Naive thymus-derived CD4-positive, alpha-beta T cell (primary cell): ENCODE measurements around the gene TMEM108. TPM values are rescaled to one million over a fixed set of nuclear protein-coding genes. Genes with fewer than 3 reads are reported as not detected.

ENCODE experiments used
- ATAC-seq: fragments of 150-1000 bp; cut with Tn5 transposase; 2 replicates; pipeline ENCODE4 v1.10.0; 2021; ENCODE audit warnings: mild to moderate bottlenecking, moderate library complexity
- CTCF ChIA-PET: fragments of 350-600 bp; sonication (Branson Sonifier 250); formaldehyde crosslinking; loops from one replicate; lab custom pipeline; 2021; ENCODE audit warnings: antibody characterized with exemption; lab: Charles Lee
- POLR2A ChIA-PET: fragments of 350-600 bp; sonication (Branson Sonifier 250); formaldehyde crosslinking; loops from one replicate; lab custom pipeline; 2021; ENCODE audit warnings: antibody characterized with exemption, inconsistent platforms; lab: Charles Lee
- DNase-seq, 9 donors: peaks; one replicate each; pipeline versions ENCODE4 v3.0.0 to v3.0.0-alpha.2; 2020 to 2022; ENCODE audit warnings: mixed read lengths in 1 of 9
- H3K27ac ChIP-seq: one replicate; pipeline ENCODE4 v1.7.0; 2013; ENCODE audit warnings: mild to moderate bottlenecking, low read depth, low read length, moderate library complexity
- H3K27me3 ChIP-seq, 2 donors: one replicate each; pipeline ENCODE4 v1.7.0; 2013; ENCODE audit warnings: low read length in 2 of 2, mild to moderate bottlenecking in 2 of 2, moderate library complexity in 2 of 2; ENCODE audit not compliant: control insufficient read depth in 2 of 2, insufficient read depth in 2 of 2
- H3K36me3 ChIP-seq, 3 experiments: 1 replicate in 2 of 3; 2 replicates in 1 of 3; pipeline ENCODE4 v1.7.0; 2013; ENCODE audit warnings: low read length in 3 of 3, mild to moderate bottlenecking in 3 of 3, moderate library complexity in 1 of 3; ENCODE audit not compliant: insufficient read depth in 3 of 3, control insufficient read depth in 2 of 3
- H3K4me1 ChIP-seq, 2 donors: one replicate each; pipeline ENCODE4 v1.7.0; 2013; ENCODE audit warnings: low read length in 2 of 2, mild to moderate bottlenecking in 2 of 2, moderate library complexity in 1 of 2; ENCODE audit not compliant: control insufficient read depth in 2 of 2, insufficient read depth in 2 of 2
- H3K4me3 ChIP-seq: 2 replicates; pipeline ENCODE4 v1.7.0; 2013; ENCODE audit warnings: mild to moderate bottlenecking, low read length
- H3K9me3 ChIP-seq, 3 experiments: 1 replicate in 2 of 3; 2 replicates in 1 of 3; pipeline ENCODE4 v1.7.0; 2013; ENCODE audit warnings: low read length in 3 of 3; ENCODE audit not compliant: control insufficient read depth in 2 of 3
- H3K27ac Mint-ChIP-seq, 9 donors: one replicate each; pipeline ENCODE4 v1.8.0; 2020 to 2022; ENCODE audit warnings: mixed read lengths in 9 of 9, mild to moderate bottlenecking in 8 of 9, moderate library complexity in 5 of 9, inconsistent platforms in 2 of 9
- H3K27me3 Mint-ChIP-seq, 5 donors: one replicate each; pipeline ENCODE4 v1.8.0; 2021 to 2022; ENCODE audit warnings: mixed read lengths in 5 of 5, mild to moderate bottlenecking in 1 of 5
- H3K36me3 Mint-ChIP-seq, 5 donors: one replicate each; pipeline ENCODE4 v1.8.0; 2020 to 2022; ENCODE audit warnings: mixed read lengths in 5 of 5, mild to moderate bottlenecking in 3 of 5, inconsistent platforms in 1 of 5
- H3K4me1 Mint-ChIP-seq, 7 donors: one replicate each; pipeline ENCODE4 v1.8.0; 2020 to 2022; ENCODE audit warnings: mixed read lengths in 7 of 7, mild to moderate bottlenecking in 3 of 7, inconsistent platforms in 1 of 7
- H3K4me3 Mint-ChIP-seq, 10 donors: one replicate each; pipeline ENCODE4 v1.8.0; 2020 to 2022; ENCODE audit warnings: mild to moderate bottlenecking in 10 of 10, mixed read lengths in 10 of 10, moderate library complexity in 6 of 10, inconsistent platforms in 2 of 10
- H3K9me3 Mint-ChIP-seq, 11 donors: one replicate each; pipeline ENCODE4 v1.8.0; 2020 to 2022; ENCODE audit warnings: mixed read lengths in 11 of 11, mild to moderate bottlenecking in 4 of 11, inconsistent platforms in 1 of 11, moderate library complexity in 1 of 11
- intact Hi-C, 2 donors: fragments of 100-400 bp; cut with micrococcal nuclease; formaldehyde crosslinking; loops; one replicate each; pipeline ENCODE4 v1.15.1; 2023
- polyA plus RNA-seq, 2 donors: library from polyadenylated mRNA; unstranded; fragments of 300-500 nt; fragmentation: Illumina TruSeq; gene quantifications; one replicate each; pipeline ENCODE4 v1.2.3, GENCODE V29; 2021
- total RNA-seq, 6 experiments: library from RNA in 5 of 6; stranded (reverse) in 5 of 6; gene quantifications; 1 replicate in 5 of 6; 2 replicates in 1 of 6; pipeline ENCODE4 v1.2.3 and lab custom pipeline; 2021 to 2026

Gene TMEM108
- total and polyA plus RNA-seq, 7 experiments from 2014 or later = not detected

DNA sequence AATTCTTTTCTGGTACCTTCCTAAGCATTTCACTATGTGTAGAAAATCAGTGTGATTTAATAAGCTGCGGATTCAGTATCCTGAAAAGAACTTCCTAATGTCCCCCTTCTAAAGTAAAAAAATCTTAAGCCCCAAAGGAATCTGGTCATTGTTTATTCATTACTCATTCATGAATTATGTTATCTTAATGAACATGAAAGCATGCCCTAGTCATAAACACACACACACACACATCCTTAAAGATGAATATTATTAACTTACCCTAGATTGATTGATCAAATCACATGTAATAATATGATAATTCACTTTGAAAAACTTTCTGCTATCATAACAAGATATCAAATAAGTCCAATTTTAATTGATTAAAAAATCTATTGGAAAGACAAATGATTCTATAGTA, 265.2 kb downstream of the TMEM108 start:
- Histone ChIP-seq H3K27ac (no peak overlapping the region), H3K27me3 (no peaks in the 10 kb centered on the region), H3K9me3 (no peaks in the 10 kb centered on the region), H3K4me3 (no peak overlapping the region), H3K4me1 (no peaks in the 10 kb centered on the region), H3K36me3 (no peaks in the 10 kb centered on the region)
- Mint-ChIP-seq H3K36me3 (no peaks in the 10 kb centered on the region), H3K27me3 (peaks cover 0 to 8% (median 4%) of the 10 kb centered on the region in 5 donors), H3K4me3 (no peak overlapping the region), H3K9me3 (peaks cover 0 to 15% (median 5%) of the 10 kb centered on the region in 11 donors), H3K27ac (no peak overlapping the region), H3K4me1 (no peaks in the 10 kb centered on the region)
- ChIA-PET CTCF (no interaction called here), POLR2A (no interaction called here)
- DNase-seq (no peak), ATAC-seq (no peak)
- intact Hi-C loops = no loop called here

DNA sequence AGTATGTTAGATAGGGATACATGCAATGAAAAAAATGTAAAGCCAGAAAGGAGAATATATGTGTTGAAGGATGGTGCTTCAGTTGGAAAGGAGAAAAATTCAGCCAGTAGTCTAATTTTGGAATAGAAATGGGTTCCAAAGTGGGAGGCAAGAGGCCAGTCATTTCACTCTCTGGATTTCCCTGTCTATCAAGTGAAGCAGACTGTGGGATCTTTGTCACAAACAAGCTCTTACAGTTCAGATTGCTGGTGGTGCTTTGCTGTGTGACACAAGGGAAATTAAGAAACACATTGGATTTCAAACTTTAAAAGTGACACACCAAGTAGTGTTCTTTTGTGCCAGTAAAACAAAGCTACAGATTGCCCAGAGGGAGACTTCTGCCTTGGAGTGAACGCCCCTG, 279.7 kb downstream of the TMEM108 start:
- Histone ChIP-seq H3K36me3 (no peaks in the 10 kb centered on the region), H3K27me3 (no peaks in the 10 kb centered on the region), H3K27ac (no peak overlapping the region), H3K4me1 (no peaks in the 10 kb centered on the region), H3K4me3 (no peak overlapping the region), H3K9me3 (peaks cover 0 to 3% (median 0%) of the 10 kb centered on the region in 3 experiments)
- no peak overlapping the region for H3K4me3 Mint-ChIP-seq
- intact Hi-C loops = no loop called here
- ChIA-PET POLR2A (no interaction called here), CTCF (no interaction called here)
- H3K36me3 Mint-ChIP-seq = peaks cover 0 to 9% (median 0%) of the 10 kb centered on the region in 5 donors
- peaks cover 3 to 53% (median 20%) of the 10 kb centered on the region in 11 donors for H3K9me3 Mint-ChIP-seq
- H3K27ac Mint-ChIP-seq = no peak overlapping the region
- H3K4me1 Mint-ChIP-seq = peaks cover 0 to 1% (median 0%) of the 10 kb centered on the region in 7 donors
- peaks cover 3 to 40% (median 38%) of the 10 kb centered on the region in 5 donors for H3K27me3 Mint-ChIP-seq
- ATAC-seq (no peak), DNase-seq (no peak)

DNA sequence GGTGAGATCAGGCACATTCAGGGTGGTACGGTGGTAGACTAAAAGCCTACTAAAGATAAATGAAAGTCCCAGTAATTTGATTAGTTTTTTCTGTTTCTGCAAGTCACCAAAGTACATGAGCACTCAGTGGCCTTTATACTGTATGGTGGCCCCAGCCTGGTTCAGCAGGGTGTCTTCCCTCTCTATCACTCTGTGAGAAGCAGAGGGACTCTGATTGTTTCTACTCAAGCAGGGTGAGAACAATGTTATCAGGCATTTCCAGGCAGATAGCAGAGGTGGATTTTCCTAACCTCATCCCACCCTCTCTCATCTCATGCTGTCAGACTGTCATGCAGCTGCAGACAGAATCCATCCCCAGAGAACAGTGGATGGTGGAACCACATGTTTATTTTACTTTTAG, 290.2 kb downstream of the TMEM108 start:
- H3K36me3 Mint-ChIP-seq = no peaks in the 10 kb centered on the region
- POLR2A ChIA-PET = no interaction called here
- H3K27me3 Mint-ChIP-seq = peaks cover 2 to 12% (median 10%) of the 10 kb centered on the region in 5 donors
- Histone ChIP-seq H3K27me3 (no peaks in the 10 kb centered on the region), H3K27ac (no peak overlapping the region), H3K4me3 (no peak overlapping the region), H3K9me3 (no peaks in the 10 kb centered on the region), H3K4me1 (no peaks in the 10 kb centered on the region), H3K36me3 (no peaks in the 10 kb centered on the region)
- no peak overlapping the region for H3K27ac Mint-ChIP-seq
- CTCF ChIA-PET = no interaction called here
- no peak for DNase-seq
- H3K4me3 Mint-ChIP-seq = no peak overlapping the region
- intact Hi-C loops = no loop called here
- peaks cover 0 to 9% (median 4%) of the 10 kb centered on the region in 11 donors for H3K9me3 Mint-ChIP-seq
- H3K4me1 Mint-ChIP-seq = no peaks in the 10 kb centered on the region
- no peak for ATAC-seq

DNA sequence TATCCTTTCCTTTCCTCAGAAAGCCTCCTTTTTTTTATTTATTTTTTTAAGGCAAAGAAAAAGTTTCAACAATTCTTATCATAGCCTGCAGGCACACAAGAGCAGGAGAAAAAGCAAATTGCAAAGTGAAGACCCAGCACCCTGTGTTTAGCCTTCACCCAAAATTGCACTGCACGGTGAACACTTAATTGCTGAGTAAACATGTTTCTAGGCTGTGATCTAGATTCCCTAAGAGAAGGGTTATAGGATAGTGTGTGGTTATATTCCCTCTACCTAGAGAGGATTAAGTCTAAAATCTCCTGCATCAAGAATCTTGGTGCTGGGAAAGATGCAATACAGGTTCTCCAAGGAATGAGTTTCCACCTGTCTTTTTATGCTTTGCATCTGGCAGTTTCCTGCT, 291.4 kb downstream of the TMEM108 start:
- no peak for ATAC-seq
- H3K27ac Mint-ChIP-seq = no peak overlapping the region
- Histone ChIP-seq H3K27me3 (no peaks in the 10 kb centered on the region), H3K4me3 (no peak overlapping the region), H3K36me3 (no peaks in the 10 kb centered on the region), H3K9me3 (no peaks in the 10 kb centered on the region), H3K27ac (no peak overlapping the region), H3K4me1 (no peaks in the 10 kb centered on the region)
- intact Hi-C loops = no loop called here
- POLR2A ChIA-PET = no interaction called here
- peaks cover 0 to 2% (median 0%) of the 10 kb centered on the region in 11 donors for H3K9me3 Mint-ChIP-seq
- H3K36me3 Mint-ChIP-seq = peaks cover 0 to 4% (median 0%) of the 10 kb centered on the region in 5 donors
- no peak for DNase-seq
- H3K4me1 Mint-ChIP-seq = no peaks in the 10 kb centered on the region
- peaks cover 7 to 17% (median 10%) of the 10 kb centered on the region in 5 donors for H3K27me3 Mint-ChIP-seq
- CTCF ChIA-PET = interaction anchor here (0.6 kb wide), 1 partner anchor 358 kb away, joined by 4 read pairs; no protein-coding TSS in a partner anchor
- no peak overlapping the region for H3K4me3 Mint-ChIP-seq

DNA sequence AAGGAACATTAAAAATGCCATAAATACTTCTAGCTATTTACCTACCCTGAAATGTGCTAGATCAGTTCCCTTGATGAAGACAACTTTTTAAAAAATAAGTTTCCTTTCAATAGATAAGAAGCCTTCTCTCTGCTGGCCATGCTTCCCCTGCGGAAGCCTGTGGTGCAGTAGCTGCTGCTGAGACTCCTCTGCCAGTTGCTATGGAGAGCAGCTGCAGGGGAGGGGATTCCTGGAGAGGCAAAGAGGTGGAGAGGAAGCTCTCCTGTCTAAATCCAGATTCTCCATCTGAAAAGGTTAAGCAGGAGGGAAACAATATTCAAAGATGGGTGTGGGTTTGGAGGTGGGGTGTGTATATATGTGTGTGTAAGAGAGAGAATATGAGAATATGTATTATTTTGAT, 291.9 kb downstream of the TMEM108 start:
- Histone ChIP-seq H3K27me3 (no peaks in the 10 kb centered on the region), H3K4me1 (no peaks in the 10 kb centered on the region), H3K36me3 (no peaks in the 10 kb centered on the region), H3K4me3 (no peak overlapping the region), H3K9me3 (no peaks in the 10 kb centered on the region), H3K27ac (no peak overlapping the region)
- H3K36me3 Mint-ChIP-seq = peaks cover 0 to 4% (median 0%) of the 10 kb centered on the region in 5 donors
- CTCF ChIA-PET = no interaction called here
- intact Hi-C loops = no loop called here
- H3K4me3 Mint-ChIP-seq = no peak overlapping the region
- H3K4me1 Mint-ChIP-seq = no peaks in the 10 kb centered on the region
- no peak for ATAC-seq
- peaks cover 0 to 2% (median 0%) of the 10 kb centered on the region in 11 donors for H3K9me3 Mint-ChIP-seq
- POLR2A ChIA-PET = no interaction called here
- DNase-seq = no peak
- H3K27ac Mint-ChIP-seq = no peak overlapping the region
- peaks cover 7 to 17% (median 13%) of the 10 kb centered on the region in 5 donors for H3K27me3 Mint-ChIP-seq

DNA sequence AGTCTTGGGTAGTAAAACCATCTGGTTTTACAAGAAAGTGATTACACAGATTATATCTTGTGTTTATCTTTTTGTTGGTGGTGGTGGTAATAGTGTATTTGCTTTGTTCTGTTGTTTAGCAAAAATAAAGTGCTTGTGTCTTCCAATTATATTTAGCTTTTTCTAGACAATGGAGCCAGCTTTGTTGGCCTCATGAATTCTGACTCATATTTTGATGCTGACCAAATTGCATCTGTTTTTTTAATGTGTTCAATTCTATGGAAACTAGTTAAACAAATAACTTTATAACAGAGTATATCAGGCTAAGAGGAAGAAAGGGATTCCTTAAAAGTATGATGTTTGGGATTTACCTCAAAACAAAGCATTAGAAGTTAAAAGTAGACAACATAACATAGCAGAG, 292.3 kb downstream of the TMEM108 start:
- no peak overlapping the region for H3K4me3 ChIP-seq
- no peaks in the 10 kb centered on the region for H3K4me1 ChIP-seq
- peaks cover 0 to 2% (median 0%) of the 10 kb centered on the region in 11 donors for H3K9me3 Mint-ChIP-seq
- no peak overlapping the region for H3K27ac Mint-ChIP-seq
- no peak overlapping the region for H3K27ac ChIP-seq
- H3K36me3 Mint-ChIP-seq = peaks cover 0 to 4% (median 0%) of the 10 kb centered on the region in 5 donors
- ChIA-PET POLR2A (no interaction called here), CTCF (no interaction called here)
- H3K9me3 ChIP-seq = no peaks in the 10 kb centered on the region
- DNase-seq (no peak), ATAC-seq (no peak)
- intact Hi-C loops = no loop called here
- peaks cover 7 to 17% (median 13%) of the 10 kb centered on the region in 5 donors for H3K27me3 Mint-ChIP-seq
- H3K27me3 ChIP-seq = no peaks in the 10 kb centered on the region
- H3K4me1 Mint-ChIP-seq = no peaks in the 10 kb centered on the region
- no peak overlapping the region for H3K4me3 Mint-ChIP-seq
- no peaks in the 10 kb centered on the region for H3K36me3 ChIP-seq

DNA sequence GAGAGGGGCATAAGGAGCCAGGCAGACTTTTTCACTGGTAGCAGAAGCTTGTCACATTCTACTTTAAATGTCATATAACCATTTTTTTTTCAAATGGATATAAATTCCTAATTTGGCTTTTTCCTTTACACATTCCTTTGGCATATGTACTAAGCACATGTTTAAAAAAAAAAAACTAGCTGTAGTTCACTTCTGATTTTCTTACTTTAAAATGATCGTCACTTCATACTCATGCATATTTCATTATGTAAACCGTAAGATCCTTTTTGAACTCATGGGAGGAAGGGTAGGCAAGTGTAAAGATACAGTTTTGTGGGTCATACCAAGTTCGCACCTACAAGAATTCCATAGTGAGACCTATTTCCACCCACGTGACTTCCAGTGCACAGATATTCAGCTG, 316.5 kb downstream of the TMEM108 start:
- Mint-ChIP-seq H3K36me3 (no peaks in the 10 kb centered on the region), H3K27ac (no peak overlapping the region)
- intact Hi-C loops = no loop called here

More for the DNA sequence above, 316.5 kb downstream of the TMEM108 start:
- Mint-ChIP-seq H3K4me3 (no peak overlapping the region), H3K9me3 (peaks cover 0 to 15% (median 0%) of the 10 kb centered on the region in 11 donors), H3K27me3 (peaks cover 11 to 40% (median 24%) of the 10 kb centered on the region in 5 donors), H3K4me1 (no peaks in the 10 kb centered on the region)
- H3K27me3 ChIP-seq = no peaks in the 10 kb centered on the region
- H3K4me1 ChIP-seq = no peaks in the 10 kb centered on the region
- DNase-seq (no peak), ATAC-seq (no peak)
- H3K4me3 ChIP-seq = no peak overlapping the region
- ChIA-PET CTCF (no interaction called here), POLR2A (interaction anchor here (0.6 kb wide), 1 partner anchor 293 kb away, joined by 3 read pairs; no protein-coding TSS in a partner anchor)
- no peaks in the 10 kb centered on the region for H3K36me3 ChIP-seq
- no peaks in the 10 kb centered on the region for H3K9me3 ChIP-seq
- no peak overlapping the region for H3K27ac ChIP-seq
